ENCODE measurements around the gene KLK3.

- TF ChIP-seq, protein P1, sequence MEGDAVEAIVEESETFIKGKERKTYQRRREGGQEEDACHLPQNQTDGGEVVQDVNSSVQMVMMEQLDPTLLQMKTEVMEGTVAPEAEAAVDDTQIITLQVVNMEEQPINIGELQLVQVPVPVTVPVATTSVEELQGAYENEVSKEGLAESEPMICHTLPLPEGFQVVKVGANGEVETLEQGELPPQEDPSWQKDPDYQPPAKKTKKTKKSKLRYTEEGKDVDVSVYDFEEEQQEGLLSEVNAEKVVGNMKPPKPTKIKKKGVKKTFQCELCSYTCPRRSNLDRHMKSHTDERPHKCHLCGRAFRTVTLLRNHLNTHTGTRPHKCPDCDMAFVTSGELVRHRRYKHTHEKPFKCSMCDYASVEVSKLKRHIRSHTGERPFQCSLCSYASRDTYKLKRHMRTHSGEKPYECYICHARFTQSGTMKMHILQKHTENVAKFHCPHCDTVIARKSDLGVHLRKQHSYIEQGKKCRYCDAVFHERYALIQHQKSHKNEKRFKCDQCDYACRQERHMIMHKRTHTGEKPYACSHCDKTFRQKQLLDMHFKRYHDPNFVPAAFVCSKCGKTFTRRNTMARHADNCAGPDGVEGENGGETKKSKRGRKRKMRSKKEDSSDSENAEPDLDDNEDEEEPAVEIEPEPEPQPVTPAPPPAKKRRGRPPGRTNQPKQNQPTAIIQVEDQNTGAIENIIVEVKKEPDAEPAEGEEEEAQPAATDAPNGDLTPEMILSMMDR (IDR thresholded peaks at IDR 0.05; ENCODE audit: insufficient read depth, low read length) = no peak
- TF ChIP-seq, protein P2, sequence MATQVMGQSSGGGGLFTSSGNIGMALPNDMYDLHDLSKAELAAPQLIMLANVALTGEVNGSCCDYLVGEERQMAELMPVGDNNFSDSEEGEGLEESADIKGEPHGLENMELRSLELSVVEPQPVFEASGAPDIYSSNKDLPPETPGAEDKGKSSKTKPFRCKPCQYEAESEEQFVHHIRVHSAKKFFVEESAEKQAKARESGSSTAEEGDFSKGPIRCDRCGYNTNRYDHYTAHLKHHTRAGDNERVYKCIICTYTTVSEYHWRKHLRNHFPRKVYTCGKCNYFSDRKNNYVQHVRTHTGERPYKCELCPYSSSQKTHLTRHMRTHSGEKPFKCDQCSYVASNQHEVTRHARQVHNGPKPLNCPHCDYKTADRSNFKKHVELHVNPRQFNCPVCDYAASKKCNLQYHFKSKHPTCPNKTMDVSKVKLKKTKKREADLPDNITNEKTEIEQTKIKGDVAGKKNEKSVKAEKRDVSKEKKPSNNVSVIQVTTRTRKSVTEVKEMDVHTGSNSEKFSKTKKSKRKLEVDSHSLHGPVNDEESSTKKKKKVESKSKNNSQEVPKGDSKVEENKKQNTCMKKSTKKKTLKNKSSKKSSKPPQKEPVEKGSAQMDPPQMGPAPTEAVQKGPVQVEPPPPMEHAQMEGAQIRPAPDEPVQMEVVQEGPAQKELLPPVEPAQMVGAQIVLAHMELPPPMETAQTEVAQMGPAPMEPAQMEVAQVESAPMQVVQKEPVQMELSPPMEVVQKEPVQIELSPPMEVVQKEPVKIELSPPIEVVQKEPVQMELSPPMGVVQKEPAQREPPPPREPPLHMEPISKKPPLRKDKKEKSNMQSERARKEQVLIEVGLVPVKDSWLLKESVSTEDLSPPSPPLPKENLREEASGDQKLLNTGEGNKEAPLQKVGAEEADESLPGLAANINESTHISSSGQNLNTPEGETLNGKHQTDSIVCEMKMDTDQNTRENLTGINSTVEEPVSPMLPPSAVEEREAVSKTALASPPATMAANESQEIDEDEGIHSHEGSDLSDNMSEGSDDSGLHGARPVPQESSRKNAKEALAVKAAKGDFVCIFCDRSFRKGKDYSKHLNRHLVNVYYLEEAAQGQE (IDR thresholded peaks at IDR 0.05; ENCODE audit: insufficient replicate concordance, low read depth) = no peak
- TF ChIP-seq SPI1 (IDR thresholded peaks at IDR 0.05; ENCODE audit: borderline replicate concordance, low read depth) (no peak), POLR2AphosphoS5 (IDR thresholded peaks at IDR 0.05; ENCODE audit: low read depth) (no peak), GABPA (IDR thresholded peaks at IDR 0.05; ENCODE audit: low read depth) (no peak)
Measured at GRCh38 chr19:50878851-50879250, 24.1 kb downstream of the KLK3 start.

All from HL-60 (cell line).